Activated CD4-positive, CD25-positive, alpha-beta regulatory T cell treated with anti-CD3 and anti-CD28 coated beads, Interleukin-2, amount 50 U/mL, for 72 hours (primary cell): Measurements from ENCODE around the gene TRPM2.

Experiments
- DNase-seq: peaks from one replicate; pipeline ENCODE4 v3.0.0; 2021

TRPM2 gene

DNA sequence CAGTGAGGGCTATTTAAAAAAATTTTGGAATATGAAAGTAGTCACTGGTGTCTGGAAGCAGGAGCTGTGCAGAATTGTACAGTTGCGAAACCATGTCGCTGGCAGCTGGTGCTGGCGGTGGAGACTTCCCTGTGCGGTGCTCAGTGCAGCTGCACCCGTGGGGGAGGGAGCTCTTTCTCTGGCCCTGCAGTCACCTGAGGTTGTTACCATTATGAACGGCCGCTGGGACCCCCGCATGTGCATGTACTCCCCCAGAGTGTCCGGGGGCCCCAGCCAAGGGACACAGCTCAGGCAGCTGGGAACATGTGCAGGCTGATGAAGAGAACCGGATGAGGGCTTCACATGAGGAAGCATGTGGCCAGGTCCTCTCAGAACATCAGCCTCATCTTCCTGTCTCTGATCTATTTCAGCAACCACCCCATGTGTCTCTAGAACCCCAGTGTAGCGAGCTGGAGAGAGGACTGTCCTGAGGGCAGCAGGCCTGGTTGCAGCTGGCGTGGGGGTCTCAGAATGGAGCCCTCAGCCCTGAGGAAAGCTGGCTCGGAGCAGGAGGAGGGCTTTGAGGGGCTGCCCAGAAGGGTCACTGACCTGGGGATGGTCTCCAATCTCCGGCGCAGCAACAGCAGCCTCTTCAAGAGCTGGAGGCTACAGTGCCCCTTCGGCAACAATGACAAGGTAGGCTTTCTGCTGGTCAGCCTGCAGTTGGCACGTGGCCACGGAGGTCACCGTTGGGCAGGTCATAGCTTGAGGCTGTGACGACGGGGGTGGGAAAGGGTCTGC is at the start of gene TRPM2:
TRPM2 (plus strand) TSS at position 431 of the 780 bp plus-strand sequence; CDS start at position 511, 80 bp downstream.
- DNase-seq, result no peak

DNA sequence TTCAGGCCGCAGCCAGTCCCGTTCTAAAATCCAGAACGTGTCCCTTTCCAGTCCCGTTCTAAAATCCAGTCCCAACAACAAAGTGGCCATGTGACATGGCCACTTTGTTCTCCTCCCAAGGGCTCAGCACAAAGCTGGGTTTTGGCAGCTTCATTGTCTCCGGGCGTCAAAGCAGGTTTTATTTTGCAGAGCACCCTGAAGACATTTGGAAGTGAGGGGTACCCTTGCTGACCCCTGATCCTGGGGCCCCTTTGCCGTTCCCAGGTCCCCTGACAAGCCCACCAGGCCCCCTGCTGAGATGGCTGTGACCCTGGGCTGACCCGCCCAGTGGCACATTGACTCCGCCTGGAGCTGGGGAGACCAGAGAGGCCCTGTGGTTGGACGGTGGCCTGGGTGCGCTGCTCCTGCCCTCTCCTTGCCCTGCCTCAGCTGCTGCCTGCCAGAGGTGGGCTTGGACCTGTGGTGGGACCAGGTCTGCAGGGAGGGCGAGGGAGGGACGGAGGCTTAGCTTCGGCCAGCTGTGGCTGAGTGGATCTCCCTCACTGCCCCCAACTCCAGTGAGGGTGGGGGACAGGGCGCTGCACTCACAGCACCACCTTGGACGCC is 49.3 kb upstream of the TRPM2 start:
- no peak for DNase-seq

DNA sequence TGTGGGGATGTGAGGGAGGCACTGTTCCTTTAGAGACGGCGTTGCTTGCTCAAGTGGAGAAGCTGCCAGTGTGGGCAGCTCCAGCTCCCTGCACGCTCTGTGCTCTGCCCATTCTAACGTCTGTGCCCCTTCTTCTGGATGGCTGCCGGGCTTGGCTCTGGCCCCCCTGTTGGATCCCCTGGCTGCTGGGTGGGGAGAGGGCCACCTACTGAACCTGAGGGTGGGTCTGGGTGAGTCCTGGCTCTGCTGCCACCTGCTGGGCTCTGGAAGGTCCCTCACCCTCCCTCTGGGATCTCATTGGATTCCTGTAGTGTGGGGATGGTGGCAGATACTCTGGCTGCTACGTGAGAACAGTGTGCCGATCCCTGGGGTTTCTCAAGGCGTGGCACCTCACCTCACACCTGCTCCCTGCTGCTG is 48.5 kb upstream of the TRPM2 start:
- no peak for DNase-seq

DNA sequence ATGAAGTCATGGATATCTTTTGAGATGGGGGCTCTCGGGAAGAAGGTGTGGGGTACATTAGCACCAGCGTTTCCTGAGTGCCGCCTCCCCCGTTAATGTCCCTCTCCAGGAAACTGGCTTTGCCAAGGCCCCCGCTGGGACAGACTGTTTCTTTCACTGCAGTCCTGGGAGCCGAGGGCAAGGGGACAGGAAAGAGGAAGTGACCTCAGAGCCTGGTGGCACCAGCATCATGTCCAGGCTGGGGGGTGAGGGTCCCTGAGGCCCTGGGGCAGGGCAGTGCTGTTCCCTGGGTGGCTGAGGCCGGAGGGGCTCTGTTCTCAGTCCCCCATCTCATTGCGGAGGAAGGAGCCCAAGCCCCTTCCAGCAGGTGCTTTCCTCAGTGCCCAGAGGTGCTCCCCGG is 47.7 kb upstream of the TRPM2 start:
- no peak for DNase-seq

DNA sequence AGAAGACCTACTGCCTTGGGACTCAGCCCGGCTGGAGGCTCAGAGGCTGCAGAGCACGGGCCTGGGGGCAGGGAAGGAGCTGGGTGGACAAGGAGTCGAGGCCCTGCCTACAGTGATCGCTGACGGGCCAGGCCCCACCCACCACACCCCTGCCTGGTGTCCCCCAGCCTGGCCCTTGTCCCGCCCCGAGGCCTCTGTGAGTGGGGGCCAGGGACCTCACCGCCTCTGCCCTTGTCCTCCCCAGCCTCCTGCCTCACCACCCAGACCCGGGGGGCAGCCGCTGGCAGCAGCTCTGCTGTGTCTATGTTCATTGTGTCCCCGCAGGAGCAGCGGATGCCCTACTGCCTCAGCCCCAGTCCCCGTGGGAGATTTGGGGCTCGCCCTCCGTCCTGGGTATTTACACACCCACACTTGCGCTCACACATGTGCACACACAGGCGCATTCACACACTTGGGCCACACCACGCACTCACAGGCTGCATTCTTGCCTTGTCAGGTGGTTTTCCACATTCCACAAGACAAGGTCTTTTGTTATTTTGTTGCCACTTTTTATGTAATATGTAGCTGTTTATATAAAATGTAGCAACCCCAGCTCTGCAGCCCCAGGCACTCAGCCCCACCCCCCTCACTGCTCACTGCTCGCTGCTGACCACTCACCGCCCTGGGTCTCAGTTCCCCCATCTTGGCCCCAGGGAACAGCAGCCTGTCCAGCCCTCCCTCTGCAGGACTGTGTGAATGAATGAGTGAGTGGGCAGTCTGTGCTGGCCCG is 46.3 kb upstream of the TRPM2 start:
- DNase-seq, result no peak

DNA sequence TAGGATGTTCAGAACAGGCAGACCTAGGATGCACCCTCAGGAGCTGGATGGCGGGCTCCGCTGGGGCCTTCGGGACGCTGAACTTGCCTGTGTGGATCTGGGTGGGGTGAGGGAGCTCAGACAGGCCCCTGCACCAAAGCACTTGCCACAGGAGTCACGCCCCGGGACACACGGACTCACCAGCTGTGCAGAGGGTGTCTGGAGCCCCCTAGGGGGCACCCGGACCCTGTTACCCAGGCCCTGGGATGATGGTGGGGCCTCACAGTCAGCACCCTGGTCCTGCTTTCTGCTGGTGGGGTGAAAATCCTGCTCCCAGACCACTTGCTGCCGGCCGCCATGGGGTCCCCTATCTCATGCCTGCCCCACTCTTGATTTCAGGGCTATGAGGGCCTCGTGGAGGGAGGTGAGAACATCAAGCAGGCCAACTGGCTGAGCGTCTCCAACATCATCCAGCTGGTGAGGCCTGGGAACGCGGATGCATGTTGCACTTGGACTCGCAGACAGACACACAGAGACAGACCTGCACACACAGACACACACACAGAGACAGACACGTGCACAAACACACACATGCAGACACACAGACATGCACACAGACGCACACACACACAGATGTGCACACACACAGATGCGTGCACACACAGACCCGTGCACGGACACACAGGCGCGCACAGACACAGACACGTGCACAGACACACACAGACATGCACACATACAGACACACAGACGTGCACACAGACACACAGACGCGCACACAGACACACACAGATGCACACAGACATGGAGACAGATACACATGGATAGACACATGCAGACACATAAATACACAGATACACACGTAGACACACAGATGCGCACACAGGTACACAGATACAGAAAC is 42.6 kb upstream of the TRPM2 start:
- no peak for DNase-seq

DNA sequence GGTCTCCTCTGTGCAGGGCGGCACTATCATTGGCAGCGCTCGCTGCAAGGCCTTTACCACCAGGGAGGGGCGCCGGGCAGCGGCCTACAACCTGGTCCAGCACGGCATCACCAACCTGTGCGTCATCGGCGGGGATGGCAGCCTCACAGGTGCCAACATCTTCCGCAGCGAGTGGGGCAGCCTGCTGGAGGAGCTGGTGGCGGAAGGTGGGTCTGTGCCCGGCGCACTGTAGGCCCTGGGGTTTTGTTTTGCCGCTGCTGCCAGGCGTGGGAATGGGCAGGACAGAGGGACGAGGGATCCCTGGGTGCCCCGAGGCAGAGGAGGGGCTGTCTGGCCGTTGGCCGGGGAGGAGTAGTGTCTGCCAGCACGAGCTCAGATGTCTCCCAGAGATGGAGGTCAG is 41.3 kb upstream of the TRPM2 start:
- DNase-seq, result no peak

DNA sequence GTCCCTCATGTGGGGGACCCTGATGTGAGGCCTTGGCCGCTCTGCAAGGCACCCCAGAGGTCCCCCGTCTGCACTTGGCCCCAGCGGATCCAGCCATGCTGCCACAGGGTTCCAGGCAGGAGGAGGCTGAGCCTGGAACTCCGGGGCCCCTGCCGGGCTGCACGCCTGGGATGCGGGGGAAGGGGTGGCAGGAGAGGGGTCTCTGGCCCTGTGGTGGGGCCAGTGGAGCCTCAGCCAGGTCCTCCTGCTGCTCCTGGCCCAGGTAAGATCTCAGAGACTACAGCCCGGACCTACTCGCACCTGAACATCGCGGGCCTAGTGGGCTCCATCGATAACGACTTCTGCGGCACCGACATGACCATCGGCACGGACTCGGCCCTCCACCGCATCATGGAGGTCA is 40.7 kb upstream of the TRPM2 start:
- no peak for DNase-seq

DNA sequence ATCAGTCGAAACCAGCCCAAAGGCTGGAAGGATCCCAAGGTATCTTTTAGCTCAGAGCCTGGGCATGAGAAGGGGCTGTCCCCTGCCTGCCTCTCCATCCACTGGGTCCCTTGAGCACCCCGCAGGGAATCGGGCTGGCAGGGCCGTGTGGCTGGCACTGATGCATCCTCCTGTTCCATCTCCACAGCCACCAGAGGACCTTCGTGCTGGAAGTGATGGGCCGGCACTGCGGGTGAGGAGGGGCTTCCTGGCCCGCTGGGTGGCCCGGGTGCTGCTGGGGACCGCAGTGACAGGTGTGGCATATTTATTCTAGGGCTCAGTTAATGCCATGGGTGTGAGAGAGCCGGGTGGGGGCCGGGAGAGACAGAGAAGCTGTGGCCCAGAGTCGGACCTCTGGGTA is 40.0 kb upstream of the TRPM2 start:
- DNase-seq, result no peak

DNA sequence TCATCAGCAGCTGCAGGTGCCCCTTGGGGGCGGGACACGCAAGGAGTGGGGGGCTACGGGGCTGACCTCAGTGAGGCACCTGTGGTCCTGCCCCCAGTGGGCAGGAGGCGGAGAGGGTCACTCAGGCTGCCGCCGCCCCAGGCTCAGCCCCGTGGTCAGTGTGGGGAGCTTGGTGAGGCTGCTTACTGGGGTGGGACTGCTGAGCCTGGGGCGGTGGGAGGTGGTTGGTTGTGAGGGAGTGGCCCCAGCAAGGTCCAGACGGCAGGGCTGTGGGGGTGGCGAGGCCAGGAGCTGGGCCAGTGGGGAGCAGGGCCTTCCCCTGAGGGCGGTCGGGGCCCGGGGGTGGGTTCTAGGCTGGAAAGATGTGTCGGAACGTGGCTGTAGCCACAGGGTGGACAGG is 39.3 kb upstream of the TRPM2 start:
- no peak for DNase-seq

DNA sequence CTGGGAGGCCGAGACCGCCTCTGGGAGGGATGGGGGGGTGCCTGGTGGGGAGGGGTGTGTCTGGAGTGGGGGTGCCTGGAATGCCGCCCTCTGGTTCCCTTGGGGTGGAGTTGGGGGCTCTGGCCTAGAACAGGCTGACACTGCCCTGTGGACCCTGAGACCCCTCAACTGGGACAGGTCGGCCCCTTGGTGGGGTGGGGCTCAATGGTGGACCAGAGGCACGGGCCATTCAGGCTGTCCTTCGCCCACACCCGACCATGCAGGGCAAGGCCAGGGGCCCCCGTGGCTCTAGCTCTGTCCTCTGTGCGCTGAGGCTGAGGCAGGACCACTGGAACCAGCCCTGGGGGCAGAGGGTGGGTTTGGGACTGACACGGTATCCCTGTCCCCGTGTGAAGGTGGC is 38.9 kb upstream of the TRPM2 start:
- no peak for DNase-seq

DNA sequence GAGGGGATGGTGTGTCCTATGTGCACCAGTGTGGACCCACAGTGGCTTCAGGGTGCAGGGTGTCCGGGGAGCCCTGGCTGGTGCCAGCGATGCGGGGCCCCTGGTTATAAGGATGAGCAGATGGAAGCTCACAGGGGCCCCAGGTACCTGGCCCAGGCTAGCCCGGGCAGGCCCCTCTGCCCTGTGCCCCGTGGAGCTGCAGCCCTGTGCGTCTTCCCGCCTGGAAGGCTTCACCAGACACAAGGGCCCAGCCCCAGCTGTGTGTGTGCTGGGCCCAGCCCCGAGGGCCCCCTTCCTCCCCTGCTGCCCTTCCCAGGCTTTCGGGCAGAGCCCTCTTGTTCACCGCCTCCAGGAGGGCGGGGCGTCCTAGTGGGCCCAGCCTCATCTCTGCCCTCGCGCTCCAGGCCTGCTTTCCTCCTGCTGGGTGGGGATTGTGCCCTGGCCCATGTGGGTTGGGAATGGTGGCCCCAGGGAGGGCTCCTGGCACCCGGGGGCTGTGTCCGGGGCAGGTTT is 37.7 kb upstream of the TRPM2 start:
- no peak for DNase-seq

DNA sequence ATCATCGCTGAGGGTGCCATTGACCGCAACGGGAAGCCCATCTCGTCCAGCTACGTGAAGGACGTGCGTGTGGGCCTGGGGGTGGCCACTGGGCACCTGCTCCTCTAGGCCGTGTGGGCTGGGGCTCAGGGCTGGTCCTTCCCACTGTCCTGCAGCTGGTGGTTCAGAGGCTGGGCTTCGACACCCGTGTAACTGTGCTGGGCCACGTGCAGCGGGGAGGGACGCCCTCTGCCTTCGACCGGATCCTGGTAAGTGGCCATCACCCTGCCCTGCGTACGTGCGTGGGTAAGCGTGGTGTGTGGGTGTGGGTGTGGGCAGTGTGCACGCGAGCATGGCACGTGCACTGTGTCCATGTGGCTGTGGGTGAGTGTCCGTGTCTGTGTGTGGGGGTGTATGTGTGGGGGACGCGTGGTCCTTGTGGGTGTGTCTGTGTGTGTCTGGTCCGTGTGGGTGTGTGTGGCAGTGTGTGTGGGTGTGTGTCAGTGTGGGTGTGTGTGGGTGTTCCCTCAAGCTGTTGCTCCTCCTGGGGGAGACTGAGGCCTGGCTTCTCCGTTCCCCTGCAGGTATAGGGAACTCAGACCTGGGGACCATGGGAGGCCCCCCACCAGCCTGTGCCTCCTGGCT is 37.0 kb upstream of the TRPM2 start:
- DNase-seq, result no peak

DNA sequence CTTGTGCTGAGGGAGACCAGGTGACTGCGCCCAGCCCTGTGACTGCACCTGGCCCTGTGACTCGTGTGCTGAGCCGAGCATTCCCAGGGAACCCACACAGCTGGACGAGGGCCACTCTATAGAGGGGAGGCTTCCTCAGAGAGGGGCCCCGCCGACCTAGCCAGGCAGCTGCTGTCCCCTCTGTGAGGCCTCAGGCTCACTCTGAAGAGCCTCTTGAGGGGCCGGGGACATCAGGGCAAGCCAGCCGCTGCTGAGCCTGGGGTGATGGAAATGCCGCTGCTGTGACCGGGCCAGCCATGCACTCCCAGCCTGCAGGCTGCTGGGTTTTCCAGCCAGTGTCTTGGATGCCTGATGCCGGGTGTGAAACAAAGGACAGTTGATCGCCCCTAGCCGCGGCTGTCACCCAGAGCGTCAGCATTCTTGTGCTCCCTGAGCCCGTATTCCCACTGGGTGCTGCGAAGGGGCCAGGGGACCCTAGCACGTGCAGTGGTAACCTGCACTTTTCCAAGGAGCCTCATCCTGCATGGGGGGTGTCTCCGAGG is 36.1 kb upstream of the TRPM2 start:
- DNase-seq, result no peak

DNA sequence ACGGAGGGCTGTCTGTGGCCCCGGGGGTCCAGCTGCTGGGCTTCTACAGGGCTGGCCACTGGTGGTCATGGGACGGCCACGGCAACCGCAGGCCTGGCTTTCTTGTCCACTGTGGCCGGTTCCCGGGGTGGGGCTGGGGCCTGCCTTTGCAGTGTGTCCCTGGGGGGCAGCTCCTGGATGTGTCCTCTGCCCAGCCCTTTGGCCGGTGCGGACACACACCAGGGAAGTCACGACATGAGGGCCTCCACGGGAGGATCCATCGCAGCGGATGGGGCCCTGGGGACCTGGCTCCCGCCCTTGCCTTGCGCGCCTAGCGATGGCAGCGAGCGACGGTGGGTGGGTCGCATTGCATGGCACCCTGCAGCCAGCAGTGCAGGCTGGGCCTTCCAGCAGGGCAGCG is 35.5 kb upstream of the TRPM2 start:
- DNase-seq, result no peak

DNA sequence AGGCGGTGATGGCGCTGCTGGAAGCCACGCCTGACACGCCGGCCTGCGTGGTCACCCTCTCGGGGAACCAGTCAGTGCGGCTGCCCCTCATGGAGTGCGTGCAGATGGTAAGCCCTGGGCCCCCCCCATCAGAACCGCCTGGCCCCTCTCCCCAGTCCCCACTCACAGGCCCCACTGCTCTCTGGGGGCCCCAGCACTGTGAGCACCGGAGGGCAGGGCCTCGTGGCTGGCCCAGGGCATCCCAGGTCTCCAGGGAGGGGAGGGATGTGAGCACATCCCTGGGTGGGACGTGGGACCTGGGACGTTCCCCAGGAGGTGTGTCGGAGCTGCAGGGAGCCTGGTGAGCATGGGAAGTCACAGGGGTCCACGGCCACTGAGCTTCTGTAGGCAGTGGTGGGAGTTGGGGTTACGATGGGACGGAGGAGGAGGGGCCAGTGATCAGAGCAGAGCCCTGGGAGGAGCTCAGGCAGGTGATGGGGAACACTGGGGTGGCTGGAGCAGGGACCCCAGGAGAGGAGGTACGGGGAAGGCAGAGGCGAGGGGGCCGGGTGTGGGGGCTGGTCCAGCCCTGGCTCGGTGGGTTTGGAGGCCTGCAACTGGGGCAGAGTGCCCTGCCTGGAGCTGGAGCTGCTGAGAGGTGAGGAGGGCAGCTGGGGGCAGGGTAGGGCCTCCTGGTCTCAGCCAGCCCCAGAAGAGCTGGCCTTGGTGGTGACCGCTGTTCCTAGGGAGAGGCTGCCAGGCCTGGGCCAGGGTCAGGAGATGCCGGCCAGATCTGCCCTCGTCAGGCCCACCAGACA is 34.7 kb upstream of the TRPM2 start:
- no peak for DNase-seq

DNA sequence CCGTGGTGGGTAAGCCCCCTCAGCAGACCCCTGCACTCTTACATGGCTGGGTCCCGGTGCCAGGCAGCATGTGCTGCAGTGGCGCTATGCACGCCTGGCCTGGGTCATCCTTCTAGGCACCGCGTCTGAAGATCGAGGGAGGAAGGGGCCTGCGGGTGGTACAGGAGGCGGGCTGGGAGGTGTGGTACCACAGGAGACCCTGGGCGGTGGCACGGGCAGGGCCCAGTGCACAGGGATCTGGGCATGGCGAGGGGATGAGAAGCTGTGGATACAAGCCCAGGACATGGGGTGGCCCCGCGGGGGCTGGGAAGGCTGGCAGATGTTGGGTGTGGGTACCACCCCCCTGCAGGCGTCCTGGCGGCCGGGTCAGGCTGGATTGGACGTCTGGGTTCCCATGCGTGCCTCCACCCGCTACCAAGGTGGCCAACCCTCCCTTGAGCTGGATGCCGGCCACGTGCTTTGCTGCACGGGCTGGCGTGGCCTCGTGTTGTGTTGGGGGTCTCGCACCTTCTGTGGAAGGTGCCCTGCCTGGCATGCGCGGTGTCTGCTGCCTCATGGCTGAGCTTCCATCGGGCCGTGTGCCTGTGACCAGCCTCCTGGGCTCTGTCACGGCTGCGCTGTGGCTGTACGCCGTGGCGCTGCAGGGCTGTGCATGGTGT is 33.9 kb upstream of the TRPM2 start:
- no peak for DNase-seq

DNA sequence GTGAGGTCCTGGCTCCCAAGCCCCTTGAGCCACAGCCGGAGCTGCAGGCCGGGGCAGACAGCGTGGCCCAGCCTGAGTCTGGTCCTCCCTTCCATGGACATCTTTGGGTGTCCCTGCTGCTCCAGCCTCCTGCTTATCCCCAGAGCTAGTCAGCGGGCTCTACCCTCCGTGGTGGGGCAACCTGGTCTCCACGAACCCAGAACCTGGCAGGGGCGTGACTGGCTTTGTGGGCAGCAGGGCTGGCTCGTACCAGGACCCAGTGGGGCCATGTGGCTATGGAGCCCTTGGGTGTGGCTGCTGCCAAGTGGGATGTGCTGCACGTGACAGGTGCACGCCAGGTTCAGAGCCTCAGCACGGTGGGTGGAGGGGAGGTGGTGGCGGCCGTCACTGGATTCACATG is 32.6 kb upstream of the TRPM2 start:
- DNase-seq, result no peak

DNA sequence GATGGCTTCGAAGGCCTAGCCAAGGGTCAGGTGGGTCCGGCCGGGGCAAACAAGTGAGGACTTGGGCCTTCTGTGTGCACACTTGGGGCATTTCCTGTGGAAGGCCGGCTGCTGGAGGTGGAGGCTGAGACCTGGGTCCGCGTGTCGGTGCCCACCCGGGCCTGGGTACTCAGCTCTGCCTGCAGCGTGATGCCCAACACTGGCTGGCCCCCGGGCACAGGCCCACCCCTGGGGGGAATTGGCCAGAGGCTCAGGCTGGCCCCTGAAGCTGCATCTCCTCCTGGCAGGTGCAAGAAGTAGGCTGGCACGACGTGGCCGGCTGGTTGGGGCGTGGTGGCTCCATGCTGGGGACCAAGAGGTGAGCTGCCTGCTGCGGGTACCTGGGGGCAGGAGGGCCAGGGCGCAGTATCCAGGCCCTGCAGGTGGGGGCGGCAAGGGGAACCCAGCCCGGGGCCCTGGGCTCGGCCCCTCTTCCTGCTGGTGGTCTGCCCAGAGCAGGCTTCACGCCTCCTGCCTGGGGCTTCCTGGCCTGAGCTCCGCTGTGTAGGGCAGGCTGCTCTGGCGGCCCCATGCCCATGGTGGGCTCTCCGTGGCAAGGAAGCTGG is 31.5 kb upstream of the TRPM2 start:
- no peak for DNase-seq
